ENCODE results near the gene IFITM2. TPM values are rescaled to one million over a fixed set of nuclear protein-coding genes. Genes with fewer than 3 reads are reported as not detected.

IFITM2 gene
- total RNA-seq, 1 donor from 2014 or later, result 32.1 TPM

DNA sequence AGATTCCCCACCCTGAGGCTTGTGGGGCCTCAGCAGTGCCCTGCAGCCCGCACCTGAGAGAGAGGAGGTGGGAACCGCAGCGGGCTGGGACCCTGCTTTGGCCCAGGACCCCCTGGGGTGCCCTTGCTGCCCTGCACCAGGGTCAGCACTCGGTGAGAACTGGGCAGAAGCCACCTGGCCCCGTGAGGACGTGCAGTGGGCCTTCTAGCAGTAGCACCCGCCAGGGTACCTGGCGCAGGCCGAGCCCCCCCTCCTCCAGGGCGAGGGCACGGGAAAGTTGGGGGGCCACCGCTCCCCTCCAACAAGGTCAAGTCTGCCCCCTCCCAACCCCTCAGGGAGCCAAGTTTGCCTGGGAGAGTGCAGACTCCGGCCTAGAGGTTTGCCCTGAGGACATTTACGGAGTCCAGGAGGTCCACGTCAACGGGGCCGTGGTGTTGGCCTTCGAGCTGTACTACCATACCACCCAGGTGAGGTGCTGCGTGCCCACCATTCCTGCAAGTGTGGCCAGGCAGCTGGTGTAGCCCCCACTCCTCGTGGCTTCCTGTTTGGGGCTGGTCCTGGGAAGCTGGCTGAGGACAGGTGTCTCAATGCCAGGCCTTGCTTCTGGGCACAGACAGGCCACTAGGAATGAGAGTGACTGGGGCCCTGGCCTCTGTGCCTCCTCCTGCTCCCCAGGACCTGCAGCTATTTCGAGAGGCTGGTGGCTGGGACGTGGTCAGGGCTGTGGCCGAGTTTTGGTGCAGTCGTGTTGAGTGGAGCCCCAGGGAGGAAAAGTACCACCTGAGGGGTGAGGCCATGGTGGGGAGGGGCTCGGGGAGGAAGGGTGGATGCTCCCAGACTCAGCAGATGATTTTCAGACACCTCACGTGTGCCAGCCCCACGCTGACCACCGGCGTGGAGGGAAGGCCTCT lies 15.2 kb upstream of the IFITM2 start:
- no peak for DNase-seq (ENCODE audit: low read depth in 2 of 2)

DNA sequence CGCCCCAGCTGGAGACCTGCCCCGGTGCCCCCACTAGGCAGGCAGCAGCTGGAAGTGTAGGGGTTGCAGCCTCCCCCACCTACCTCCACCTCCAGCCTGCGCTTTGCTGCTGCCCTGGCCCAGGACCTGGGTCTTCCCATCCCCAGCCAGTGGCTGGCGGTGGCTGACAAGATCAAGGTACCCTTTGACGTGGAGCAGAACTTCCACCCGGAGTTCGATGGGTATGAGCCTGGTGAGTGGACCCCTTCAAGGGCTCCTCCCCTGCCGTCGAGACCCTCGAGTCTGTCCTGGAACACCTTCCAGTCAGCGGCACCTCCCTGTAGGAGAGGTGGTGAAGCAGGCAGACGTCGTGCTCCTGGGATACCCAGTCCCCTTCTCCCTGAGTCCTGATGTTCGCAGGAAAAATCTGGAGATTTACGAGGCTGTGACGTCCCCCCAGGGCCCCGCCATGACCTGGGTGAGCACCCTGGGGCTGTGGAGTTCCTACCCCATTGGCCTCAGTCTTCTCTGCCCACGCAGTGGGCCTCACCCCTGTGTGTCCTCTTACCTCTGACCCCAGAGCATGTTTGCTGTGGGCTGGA lies 14.3 kb upstream of the IFITM2 start:
- no peak for DNase-seq (ENCODE audit: low read depth in 2 of 2)

DNA sequence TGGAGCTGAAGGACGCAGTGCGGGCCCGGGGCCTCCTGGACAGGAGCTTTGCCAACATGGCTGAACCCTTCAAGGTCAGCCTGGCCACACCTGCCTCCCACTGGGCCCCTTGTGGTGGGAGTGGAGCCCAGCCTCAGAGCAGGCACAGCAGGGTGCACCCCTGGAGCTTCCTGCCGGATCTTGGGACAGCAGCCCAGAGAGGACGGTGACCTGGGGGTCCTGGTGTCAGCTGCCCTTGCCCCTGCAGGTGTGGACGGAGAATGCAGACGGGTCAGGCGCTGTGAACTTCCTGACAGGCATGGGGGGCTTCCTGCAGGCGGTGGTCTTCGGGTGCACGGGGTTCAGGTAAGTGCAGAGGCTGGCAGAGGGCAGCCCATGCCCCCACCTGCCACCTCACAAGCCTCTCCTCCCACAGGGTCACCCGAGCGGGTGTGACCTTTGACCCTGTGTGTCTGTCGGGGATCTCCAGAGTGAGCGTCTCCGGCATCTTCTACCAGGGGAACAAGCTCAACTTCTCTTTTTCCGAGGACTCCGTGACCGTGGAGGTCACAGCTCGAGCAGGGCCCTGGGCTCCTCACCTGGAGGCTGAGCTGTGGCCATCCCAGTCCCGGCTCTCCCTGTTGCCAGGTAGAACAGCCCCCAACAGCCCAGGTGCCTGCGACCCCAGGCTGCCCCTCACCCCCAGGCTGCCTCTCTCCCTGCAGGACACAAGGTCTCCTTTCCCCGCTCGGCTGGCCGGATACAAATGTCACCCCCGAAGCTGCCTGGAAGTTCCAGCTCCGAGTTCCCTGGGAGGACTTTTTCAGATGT lies 13.6 kb upstream of the IFITM2 start:
- no peak for DNase-seq (ENCODE audit: low read depth in 2 of 2)

DNA sequence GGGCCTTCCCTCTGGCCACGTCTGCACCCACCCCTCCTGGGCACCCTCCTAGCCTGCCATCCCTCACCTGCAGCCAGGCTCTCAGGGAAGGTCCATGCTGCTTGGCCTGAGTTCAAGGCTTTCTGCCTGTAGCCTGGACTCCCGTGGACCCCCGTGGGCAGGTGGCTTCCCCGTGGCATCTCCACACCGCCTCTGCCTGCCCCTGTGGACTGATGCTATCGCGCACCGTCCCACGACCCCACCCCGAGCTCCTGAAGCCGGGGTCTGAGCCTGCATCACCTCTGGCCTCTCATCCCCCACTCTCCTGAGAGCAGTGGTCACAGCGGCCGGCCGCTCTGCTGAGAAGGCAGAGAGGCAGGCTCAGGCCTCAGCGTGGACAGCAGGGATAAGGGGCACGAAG lies 12.8 kb upstream of the IFITM2 start:
- DNase-seq (ENCODE audit: low read depth in 2 of 2), result no peak

DNA sequence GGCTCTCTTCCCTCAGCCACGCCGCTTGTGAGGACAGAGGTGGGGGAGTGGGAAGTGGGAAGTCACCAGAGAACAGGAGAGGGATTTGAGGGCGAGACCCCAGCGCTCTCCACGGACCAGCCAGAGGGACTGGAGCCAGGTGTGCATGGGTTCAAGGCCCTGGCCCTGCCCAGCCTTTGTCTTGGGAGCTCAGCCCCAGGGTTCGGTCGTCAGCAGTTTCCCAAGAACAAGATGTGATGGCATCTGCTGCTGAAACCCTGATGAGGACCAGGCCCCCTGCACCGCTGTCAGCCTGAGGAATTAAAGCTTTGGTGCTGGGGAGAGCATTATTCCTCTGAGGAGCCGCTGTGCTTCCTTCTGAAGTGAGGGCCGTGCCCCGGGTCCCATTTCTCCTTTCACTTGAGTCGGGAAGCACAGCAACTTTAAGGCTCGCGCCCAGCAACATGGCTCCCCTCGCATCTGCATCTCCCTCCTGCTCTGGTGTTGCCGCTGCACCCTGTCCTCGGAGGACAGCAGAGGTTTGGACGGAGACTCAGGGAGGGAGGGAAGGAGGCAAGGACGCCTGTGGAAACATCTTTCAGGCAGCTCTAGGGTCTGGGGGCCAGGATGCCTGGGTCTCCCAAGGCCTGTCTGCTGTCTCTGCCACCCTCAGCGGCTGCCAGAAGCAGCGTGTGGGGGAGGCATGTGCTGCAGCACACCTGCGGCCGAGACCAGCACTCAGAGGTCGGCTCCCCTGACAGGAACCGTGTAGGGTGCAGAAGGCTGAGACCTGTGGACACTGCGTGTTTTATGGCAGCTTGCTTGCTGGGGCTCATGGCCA lies 12.1 kb upstream of the IFITM2 start:
- DNase-seq (ENCODE audit: low read depth in 2 of 2), result no peak

DNA sequence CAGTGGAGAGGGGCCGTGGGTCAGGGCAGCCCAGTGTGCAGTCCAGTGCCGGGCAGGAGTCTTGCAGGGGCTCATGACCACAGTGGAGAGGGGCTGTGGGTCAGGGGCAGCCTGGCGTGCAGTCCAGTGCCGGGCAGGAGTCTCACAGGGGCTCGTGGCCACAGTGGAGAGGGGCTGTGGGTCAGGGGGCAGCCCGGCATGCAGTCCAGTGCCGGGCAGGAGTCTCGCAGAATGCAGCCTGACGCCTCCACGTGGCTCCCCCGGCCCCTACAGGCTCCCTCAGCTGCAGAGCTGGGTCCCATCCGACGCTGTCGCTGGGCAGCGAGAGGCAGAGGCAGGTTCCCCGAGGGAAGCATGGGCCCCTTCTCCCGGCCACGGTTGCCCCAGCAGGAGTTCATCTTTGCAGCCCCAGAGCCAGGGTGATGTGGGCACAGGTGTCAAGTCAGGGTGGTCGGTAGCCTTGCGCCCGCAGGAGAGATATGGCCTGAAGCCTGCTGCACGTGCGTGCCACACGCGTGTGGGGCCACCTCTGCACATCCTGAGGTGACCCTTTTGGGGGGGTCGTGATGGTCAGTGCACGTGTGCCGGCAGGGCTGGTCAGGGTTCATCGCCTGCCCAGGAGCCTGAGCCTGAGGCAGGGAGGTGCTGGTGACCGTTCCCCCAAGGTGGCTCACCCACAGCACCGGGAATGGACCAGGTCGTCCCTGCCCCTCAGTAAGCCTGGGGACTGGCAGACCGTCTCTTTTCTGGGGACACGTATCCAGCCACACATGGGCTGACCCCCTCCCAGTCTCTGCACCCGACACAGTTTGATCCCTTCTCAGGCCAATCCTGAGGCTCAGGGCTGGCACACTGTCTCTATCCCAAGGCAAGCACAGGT lies 11.2 kb upstream of the IFITM2 start:
- DNase-seq (ENCODE audit: low read depth in 2 of 2), result no peak

DNA sequence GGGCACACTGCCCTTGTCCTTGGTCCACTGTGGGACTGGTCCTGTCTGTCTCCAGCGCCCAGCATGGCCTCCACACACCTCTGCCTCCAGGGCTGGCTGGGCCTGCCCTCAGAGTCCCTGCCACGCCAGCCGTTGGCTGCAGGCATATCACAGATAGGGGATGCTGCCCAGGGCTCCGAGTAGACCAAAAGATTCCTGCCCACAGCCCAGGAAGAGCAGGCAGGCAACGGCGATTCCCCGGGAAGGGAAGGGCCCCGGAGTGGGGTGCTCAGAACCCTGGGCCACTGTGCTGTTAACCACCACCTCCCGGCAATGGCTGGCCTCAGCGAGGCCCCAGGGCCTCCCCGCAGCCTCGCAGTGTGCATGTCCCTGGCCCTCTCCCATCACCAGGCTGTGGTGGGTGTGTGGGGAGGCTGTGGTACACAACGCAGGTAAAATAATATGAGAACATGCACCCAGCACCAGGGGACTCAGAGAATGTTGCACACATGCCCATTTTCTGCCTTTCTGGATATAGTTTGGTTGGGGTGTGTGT lies 10.5 kb upstream of the IFITM2 start:
- no peak for DNase-seq (ENCODE audit: low read depth in 2 of 2)

DNA sequence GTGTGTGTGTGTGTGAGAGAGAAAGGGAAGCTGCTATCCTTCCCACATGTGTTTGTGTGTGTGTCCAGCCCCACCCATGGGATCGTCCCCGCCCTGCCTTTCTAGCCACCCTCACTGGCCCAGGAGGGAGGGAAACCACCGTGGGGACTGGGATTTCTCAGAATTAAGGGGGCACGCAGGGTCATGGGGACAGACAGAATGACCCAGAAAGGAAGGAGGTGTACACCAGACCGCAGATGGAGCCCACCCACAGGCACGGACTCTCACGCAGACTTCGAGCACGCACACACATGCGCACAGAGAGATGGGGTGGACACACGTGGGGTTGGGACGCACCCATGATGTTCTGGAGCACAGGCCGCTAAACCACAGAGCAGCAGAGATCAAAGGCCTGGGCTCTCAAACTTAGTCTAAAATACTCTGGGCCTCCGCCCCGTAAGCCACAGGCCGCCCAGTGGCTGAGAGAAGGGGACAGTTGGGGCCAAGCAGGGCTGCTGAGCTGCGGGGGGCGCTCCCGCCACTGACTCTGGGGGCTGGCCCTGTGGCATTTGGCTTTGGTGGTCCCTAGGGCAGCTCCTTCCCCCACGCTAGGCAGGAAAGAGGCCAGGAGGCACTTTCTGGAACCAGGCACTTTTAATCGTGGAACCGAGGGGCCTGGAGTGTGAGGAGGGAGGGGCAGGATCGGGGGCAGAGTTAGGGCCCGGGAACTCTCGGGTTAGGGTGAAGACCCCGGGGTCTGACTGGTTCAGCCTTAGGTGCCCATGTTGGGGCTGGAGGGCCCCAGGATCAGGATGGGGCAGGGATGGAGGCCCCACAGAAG lies 9.8 kb upstream of the IFITM2 start:
- no peak for DNase-seq (ENCODE audit: low read depth in 2 of 2)

DNA sequence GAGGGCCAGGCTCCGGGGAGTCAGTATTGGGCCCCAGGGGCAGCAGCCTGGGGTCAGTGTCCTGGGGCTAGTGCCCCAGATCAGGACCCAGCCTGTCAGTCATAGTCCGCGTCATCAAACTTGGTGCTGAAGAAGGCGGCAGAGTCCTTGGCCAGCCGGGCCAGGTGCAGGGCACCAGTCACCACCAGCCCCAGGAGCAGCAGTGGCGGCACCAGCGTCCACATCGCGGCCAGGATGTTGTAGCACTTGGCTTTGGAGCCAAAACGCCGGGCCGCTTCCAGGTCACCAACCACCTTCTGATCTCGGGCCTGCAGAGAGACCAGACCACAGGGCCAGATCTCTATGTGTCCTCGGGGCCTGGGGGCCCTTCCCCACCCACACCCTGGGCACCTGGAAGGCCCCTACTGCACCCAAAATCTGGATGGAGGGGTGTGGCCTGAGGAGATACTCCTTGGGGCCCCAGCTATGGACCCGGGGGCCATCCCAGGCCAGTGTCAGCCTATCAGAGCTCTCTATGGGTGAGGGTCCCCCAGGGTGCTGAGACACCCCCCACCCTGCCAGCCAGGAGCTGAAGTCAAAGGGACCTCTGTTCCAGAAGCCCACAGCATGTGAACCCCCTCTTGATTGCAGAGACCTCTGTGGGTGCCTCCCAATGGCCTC lies 9.1 kb upstream of the IFITM2 start:
- DNase-seq (ENCODE audit: low read depth in 2 of 2), result peak in 1 of 2 donors; percentile 81

- no peak for DNase-seq (ENCODE audit: low read depth in 2 of 2)
These were observed 8.3 kb upstream of the IFITM2 start, which contains the start of gene IFITM5 for GRCh38 chr11:299081-299891. IFITM5 (minus strand) TSS chr11:299526; CDS start chr11:299490, 36 bp downstream.

GRCh38 chr11:299951-300735 lies 7.5 kb upstream of the IFITM2 start:
- DNase-seq (ENCODE audit: low read depth in 2 of 2), result no peak

DNA sequence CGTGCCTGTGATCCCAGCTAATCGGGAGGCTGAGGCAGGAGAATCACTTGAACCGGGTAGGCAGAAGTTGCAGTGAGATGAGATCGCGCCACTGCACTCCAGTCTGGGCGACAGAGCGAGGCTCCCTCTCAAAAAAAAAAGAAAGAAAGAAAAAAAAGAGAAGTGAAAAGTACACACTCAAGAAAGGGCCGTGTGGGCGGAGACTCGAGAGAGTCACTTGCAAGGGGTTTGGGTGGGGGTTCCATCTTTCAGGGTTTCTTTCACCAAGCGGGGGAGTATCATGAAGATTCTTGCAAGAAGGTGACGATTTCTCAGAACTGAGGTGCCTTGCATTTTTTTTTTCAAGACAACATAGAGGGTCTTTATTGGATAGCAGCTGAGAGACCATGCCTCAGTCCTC lies 4.3 kb upstream of the IFITM2 start:
- no peak for DNase-seq (ENCODE audit: low read depth in 2 of 2)

DNA sequence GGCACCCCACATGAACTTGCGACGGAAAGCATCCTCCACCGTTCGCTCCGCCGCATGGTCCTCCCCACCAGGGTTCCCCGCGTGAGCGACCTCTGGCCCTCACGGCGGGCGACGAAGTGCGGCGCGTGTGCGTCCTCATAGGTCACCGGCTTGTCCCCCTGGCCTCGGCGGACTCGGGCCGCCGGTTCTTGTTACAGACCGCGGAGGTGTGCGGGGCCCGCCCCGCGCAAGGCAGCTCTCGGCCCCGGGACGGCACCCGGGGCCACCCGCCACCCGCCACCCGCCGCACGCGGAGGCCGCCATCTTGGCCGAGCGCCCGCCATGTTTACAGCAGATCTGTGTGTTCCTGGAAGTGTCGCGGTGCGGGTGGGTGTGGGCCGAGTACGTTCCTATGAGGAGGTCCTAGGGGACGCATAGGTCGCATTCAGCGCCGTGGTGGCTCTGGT lies 3.5 kb upstream of the IFITM2 start:
- DNase-seq (ENCODE audit: low read depth in 2 of 2), result no peak

GRCh38 chr11:304915-305843 lies 2.4 kb upstream of the IFITM2 start:
- peak; percentile 75 to 80 for DNase-seq (ENCODE audit: low read depth in 2 of 2)

- DNase-seq (ENCODE audit: low read depth in 2 of 2), result no peak
These were observed 1.8 kb upstream of the IFITM2 start for GRCh38 chr11:305844-306211.

Data from lung microvascular endothelial cell (primary cell).